NCI-H510A (cell line): ENCODE measurements around the gene IVD.
A peak's percentile ranks its signal among the peaks of the same experiment; 100 is the strongest.
"Not testable (repeated sequence)": the region's sequence is repeated elsewhere in the genome, so short reads cannot be mapped to it uniquely, and the experiment has no call there.

Experiments used
- DNase-seq: peaks from one replicate; lab custom pipeline; 2025; lab: John Stamatoyannopoulos, UW

Gene IVD

DNA sequence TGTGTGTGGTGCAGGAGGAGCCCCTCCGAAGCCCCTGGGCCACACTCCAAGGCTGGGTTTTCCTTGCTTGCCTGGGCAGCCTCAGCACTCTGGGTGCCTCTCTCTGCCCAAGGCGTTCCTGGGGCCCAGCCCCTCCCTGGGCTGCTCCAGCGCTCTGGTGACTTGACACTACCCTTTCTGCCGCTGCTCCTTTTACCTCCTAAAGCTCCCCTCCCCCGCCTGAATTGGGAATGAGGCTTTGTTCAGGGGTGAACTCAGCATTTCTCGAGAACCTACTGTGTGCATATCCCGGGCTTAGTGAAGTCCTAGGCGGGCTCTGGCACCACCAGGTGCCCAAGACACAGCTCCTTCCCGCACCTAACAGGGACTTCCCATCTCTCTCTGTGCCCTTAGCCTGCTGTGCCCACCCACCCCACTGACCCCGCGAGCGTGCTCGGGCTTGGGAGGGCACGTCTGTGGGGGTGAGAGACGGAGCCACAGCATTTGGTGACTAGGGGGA is 33.9 kb downstream of the IVD start:
- no peak for DNase-seq

DNA sequence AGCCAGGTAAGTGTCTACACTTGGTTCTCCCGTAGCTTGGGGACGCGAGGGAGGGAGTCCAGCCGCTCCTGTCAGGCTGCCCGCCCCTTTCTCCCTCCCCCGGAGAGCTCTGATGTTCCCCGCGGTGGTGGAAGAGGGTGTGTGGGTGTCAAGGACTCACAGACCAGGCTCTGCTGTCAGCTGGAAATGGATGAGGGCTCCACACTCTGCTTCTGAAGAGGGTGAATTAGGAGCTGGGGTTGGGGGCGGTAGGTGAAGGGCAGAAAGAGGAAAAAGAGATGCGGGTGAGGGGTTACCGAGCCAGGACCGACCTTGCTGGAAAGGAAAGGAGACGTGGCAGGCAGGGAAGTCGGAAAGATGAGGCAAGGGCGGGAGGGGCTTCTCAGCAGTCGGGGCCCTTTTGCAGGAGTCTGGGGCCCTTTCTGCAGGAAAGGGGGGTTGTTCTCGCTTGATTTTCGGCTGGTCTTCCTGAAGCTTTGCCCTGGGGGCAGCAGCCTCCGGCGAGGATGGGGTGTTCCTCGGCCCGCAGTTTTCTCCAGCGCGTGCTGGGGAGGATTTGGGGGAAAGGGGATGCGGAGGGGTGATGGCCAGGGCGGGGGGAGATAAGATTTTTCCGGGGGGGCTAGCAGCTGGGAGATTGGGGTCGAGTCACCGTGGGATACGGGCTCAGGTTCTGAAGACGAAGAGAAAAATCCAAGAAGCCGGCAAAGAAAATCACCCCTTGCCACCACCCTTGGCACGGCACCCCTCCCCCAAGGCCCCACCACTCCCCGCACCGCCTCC is 34.6 kb downstream of the IVD start:
- DNase-seq, result no peak

DNA sequence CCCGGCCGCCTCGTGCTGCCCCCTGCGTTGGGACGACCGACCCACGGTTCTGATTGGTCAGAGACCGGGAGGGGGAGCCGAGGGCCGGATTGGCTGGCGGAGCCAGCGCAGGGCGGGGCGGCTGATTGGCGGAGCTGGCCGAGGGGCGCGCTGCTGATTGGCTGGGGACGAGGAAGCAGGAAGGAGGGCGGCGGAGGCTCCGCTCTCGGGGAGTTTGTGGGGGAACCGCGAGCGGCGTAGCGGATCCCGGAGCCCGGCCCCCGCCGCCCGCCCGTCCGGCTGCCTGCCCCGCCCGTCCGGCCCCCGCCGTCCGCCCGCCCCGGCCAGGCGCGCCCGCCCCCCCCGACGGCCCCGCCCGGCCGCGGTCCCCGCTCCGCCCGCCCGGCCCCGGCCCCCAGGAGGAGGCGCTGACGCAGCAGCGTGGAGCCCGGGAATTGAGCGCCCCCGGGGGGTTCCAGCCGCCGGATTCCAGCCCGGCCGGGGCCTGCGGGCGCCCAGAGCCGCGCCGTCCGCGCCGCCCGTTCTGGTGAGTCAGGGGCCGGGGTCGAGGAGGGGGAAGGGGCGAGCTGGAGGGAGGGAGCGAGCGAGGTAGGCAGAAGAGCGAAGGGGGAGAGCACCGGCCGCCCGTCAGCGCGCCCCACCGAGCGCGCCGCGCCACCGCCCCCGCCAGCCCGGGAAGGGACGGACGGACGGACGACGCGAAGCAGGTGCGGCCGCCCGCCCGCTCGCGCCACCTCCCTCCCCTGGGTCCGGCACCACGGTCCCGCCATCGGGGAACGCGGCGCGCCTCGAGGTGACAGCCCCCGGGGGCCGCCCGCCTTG is 35.4 kb downstream of the IVD start, which contains the start of gene BAHD1:
Gene BAHD1, plus strand, starts transcription at position 211 of the 822 bp plus-strand sequence. CDS start 17,512 bp downstream, outside the sequence.
- peak; percentile 90 for DNase-seq

DNA sequence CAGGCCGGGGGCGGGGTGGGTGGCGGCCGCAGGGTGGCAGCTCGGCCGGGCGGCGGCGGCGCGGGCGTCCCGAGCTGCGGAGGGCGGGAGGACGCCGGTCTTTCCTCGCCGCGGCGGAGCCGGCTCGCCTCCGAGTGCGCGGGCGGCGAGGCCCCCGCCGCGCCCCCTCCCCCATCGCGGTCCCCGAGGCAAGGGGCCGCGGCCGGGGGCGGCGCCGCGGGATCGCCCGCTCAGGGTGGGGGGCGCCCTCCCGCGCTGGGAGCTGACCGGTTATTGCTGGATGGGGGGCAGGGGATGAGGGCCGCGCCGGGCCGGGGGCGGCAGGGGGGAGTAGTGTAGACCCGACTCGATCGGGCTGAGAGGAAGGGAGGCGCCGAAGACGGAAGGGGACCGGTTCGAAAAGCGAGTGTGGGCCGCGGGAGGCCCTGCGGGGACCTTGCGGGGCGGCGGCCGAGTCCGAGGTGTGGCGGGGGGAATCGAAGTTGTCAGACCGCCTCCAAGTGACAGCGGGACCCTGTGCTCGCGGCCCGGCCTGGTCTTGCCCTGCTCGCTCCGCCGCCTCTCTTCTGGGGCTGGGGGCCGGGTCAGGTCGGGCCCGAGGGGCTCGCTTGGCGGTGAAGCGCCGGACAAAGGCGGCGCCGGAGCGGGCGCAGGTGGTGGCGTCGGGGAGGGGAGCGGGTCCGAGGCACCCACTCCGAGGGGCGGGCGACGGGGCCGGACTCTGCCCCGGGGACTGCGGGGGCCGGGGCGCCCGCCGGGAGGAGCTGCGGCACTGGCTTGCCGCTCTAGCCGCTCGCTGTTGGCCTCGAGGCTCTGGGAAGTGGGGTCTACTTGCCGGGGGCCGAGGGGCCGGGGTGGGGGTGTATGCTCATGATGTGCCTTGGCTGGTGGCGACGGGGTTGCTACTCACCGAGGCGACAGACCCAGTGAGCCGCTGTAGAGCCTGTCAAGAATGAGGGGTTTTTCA is 36.3 kb downstream of the IVD start:
- DNase-seq, result no peak

DNA sequence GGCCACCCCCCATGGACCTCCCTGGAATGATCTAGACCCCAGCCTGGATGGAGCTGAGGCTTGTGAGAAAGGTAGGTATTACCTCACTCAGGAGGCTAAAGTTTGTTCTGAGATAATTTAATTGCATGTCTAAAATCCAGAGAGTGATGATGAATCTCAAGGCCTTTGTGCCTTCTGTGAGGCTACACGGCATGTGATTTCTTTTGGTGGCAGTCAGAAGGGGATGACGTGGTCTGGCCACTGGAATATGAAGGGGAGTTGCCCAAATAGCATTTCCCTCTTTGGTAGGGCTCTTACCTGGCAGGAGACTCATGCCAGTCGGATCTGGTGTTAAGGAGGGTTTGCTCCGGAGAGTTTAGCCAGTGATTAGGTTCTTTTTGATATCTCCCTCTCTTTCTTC is 37.7 kb downstream of the IVD start:
- DNase-seq, result no peak

DNA sequence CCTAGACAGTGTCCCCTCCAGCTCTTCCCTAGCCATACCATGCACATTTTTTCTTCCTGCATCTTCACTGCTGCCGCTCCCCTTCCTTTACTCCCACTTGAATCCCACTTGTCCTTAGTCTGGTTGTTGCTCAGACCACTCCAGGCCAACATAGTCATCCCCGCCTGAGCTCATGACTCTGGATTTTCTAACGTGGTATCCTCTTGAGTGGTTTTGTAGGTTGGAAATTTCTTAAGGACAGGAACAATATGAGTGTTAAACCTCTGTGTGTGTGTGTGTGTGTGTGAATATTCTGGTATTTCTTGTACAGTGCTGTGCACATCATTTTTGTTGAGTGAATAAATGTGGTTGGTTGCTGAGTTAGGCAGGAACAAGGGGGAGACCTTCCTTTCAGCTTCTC is 38.3 kb downstream of the IVD start:
- no peak for DNase-seq

DNA sequence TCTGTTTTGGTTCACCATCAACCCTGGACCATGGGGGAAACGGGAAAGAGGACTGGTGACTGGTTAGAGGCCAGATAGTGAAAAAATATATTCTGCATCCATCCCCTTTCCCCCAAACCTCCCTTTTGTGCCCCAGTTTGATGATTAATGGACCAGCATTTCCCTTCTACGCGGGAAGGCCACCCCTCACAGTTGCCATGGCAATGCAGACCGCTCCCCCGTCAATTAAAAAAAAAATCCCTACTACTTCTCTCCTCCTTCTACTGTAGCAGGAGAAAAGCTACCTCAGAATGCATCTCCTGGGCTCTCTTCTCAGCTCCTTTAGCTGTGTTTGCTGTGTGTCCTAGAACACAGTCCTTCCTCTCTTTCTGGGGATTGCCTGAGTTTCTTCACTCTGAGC is 39.1 kb downstream of the IVD start:
- no peak for DNase-seq

DNA sequence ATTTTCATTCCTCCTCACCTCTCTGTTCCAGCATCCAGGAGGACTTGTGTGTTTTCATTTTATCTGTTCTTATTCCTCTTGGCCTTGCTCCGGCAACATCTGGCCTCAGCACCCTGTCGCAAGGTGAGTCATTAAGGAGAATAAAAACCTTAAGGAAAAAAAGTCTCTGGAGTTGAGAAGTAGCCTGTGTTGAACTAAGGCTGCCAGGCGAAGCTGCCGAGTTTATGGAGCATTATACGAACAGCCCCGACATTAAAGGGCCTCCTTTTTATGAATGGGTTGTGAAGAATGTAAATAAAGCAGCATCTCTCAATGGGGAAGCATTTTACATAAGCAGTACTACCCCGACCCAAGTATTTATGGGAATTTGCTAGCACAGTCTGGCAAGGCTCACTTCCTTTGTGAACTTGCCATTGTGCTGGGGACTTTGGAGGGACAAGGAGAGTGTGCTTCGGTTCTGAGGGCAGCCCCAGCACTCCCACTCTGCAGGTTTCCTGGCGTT is 39.9 kb downstream of the IVD start:
- DNase-seq, result no peak

DNA sequence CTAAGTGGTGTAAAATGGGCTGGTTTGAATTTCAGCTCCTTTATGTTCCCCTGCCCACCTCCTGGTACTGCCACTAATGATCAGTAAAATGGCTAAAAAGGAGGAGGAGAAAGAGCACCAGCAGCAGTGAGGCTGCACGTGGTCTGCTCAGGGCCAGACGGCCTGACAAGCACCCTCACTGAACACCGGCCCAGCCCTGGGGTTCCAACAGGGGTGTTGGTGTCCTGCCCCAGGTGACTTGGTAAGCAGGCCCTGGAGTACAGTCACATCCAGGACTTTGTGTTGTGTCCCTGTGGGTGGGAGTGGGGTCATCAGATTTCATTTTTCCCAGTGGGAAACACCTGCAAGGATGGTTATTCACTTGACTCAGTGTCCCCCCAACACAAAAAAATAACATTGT is 40.5 kb downstream of the IVD start:
- no peak for DNase-seq

DNA sequence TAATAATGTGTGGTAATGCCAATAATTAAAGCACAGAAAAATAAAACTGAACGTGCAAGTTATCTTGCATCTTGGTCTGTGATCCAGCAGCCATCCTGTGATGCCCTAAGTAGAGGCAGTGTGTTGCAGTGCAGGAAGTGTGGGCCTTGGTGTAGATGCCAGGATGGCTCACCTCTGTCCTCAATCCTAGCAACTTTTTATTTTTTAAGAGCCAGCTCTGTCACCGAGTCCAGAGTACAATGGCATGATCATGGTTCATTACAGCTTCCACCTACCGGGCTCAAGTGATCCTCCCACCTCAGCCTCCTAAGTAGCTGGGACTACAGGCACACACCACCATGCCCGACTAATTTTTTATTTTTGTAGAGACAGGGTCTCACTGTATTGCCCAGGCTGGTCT is 42.8 kb downstream of the IVD start:
- DNase-seq, result no peak

DNA sequence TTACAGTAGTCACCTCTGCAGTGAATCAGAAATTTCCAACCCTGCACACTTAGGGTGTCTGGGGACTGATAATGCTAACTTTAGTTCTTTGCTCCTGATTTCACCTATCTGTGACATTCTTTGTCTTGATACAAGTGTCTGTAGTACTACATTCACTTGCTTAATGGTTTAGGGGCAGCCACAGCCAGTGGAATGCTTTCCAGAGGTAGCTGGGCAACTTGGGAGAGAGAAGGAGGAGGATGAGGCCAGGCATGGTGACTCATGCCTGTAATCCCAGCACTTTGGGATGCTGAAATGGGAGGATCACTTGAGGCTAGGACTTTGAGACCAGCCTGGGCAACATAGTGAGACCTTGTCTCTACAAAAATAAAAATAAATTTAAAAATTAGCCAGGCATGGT is 43.7 kb downstream of the IVD start:
- DNase-seq, result no peak

DNA sequence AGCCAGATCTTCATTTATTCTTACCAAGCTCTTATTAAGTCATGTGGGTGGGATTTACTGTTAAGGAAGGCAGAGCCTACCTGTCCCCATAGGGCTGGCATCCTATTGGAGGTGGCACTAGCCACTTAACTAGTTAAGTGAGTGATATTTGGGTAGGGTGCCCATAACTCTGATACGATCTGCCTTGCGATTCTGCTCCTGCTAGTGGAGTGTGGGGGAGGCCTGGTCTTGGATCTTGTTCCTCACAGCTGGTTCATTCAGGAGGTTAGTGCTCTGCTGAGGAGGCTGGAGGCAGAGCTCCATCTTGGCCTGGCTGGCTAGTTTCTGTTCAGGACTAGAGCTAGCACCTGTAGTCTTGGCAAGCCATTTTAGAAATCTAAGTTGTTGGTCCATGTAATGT is 44.5 kb downstream of the IVD start:
- no peak for DNase-seq

DNA sequence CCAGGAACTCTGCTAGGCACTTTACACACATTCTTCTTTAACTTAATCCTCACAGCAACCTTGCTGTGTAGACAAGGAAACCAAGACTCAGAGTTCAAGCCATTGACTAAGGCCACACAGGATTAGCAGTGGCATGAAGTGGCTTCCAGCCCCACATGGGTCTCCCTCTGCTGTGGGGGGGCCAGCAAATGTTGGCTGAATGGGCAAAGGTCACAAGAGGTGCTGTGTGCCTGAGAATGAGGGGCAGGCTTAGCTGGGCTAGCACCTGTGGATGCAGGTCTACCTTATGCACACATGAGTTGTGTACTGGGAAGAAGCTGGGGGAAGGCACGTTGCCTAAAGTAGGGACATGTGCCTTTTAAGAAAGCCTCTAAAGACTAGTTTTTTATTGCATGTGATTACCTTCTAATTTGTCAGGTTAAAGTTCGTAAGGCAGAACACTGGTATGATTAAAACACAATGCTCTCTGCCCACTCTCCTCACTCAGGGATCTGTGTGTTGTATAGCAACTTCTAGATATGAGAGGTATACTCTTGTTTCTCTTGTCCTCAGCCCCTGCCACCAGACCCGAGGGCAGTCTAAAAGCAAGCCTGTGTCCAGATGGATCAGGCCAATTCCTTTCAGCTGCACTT is 46.0 kb downstream of the IVD start:
- DNase-seq, result no peak

DNA sequence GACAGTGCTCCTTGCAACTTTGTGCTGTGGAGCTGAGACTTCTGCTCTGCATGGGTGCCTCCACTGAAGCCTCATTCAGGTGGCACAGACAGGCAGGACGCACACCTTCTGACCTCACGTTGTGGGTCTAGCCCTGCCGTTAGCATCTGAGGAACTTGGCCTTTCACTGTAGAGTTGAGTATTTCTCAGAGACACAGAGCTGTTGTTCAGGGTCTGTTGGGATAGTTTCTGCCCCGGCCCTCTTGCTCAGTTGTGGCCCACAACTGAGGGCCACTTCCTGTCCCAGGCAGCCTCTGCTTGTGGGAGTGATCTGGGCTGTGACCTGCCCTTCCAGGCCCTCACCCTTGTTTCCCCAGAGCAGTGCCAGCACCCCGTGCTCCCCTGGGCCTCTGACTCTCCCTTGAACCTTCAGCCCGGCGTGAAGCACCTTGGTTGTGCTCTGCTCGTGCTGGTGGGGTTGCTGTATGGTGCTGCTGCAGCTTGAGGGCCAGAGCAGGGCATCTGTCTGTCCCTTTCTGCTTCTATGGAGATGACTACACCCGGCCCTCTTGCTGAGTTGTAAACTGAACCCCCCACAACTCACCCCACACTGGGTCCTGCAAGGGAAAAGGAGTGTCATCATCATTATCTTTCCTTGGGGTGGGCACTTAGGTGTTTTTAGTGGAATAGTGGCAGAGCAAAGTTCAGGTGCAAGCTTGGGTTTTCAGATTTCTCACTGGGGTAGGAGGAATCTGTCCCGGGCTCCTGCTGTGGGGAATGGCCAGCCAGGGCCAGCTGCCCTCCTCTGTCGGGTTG is 46.9 kb downstream of the IVD start:
- DNase-seq, result no peak

DNA sequence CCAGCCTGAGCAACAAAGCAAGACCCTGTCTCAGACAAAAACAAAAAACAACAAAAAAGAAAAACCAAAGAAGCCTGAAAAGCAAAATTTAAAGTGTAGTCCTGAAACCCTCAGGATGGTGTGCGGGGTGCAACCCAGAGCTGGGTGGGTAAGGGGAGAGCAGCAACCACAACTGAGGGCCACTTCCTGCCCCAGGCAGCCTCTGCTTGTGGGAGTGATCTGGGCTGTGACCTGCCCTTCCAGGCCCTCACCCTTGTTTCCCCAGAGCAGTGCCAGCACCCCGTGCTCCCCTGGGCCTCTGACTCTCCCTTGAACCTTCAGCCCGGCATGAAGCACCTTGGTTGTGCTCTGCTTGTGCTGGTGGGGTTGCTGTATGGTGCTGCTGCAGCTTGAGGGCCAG is 48.3 kb downstream of the IVD start:
- DNase-seq, result not testable (repeated sequence)

DNA sequence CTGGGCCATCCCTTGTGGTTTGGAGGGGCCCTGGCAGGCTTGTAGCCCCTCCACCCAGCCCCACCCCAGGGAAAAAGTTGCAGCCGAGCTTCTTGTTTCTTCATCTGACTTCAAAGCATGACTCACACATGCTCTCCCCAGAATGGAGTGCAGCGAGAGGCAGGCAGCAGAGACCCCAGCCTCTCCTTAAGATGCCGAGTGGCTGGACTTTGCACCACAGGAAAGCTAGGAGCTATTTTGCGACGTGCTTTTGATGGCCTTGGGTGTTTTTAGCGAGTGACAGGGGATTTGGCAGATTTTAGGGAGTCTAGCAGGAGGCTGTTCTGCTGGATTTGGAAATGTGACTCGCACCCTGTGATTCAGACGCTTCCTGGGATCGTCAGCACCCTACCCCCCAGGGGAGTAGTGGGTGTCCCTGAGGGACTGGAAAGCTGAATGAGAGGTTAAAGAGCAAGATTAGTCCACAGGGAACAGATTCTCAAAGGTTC is 49.4 kb downstream of the IVD start:
- DNase-seq, result no peak

DNA sequence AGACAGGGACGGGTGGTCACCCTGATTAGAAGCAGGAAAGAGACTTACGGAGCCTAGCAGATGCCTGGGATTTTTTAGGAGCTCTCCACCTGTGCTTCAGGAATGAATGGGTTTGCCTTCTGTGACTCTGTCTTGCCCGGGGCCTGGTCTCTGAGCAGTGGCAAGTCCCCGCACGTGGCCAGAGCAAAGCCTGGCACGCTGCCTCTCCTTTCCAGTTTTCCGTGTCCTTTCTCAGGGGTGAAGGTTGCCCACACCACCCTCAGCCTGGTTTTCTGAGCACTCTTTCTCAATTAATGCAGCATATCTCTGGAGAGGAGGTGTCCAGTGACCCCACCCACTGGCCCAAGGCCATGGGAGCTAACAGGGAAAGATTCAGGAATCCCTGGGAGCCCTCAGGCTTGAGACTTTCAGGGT is 50.7 kb downstream of the IVD start:
- DNase-seq, result no peak

DNA sequence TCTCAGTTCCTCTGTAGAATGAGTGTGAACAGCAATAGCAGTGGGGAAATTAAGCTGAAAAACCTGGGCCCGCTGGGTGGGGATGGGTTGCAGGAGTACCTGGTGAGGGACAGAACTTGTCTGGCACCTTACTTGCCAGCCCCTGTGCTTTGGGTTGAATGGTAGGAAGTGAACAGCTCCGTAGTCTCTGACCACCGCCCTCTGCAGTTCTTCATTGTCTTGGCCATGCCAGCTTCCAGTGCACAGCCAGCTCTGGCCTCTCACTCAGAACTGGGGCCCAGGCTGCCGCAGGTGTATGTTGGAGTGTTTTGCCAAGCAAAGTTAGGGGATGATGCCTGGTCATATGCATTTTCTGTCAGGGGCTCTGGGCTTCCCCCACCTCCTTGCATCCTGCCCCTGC is 51.1 kb downstream of the IVD start:
- DNase-seq, result no peak

DNA sequence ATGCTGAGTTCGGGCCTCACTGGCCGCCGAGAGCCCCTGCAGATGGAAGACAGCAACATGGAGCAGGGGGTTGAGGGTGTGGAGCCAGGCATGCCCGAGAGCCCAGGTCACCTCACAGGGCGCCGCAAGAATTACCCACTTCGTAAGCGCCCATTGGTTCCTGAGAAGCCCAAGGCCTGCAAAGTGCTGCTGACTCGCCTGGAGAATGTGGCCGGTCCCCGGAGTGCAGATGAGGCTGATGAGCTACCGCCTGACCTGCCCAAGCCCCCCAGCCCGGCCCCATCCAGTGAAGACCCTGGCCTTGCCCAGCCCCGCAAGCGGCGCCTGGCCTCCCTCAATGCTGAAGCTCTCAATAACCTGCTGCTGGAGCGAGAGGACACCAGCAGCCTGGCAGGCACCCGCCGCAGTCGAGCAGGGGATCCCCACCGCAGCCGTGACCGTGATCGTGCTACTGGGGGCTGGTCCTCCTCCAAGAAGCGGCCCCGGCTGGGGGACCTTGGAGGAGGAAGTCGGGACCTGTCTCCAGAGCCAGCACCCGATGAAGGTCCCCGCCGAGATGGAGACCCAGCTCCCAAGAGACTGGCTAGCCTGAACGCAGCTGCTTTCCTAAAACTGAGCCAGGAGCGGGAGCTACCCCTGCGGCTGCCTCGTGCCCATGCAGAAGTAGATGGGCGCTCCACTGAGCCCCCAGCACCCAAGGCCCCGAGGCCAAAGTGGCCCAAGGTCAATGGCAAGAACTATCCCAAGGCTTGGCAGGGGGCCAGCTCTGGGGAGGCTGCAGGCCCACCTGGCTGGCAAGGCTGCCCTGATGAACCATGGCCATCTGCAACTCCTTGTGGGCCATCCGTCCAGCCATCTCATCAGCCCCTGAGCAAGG is 53.1 kb downstream of the IVD start:
- DNase-seq, result no peak
